ENCODE data around the gene ZNF761.
"Not testable (repeated sequence)": the region's sequence is repeated elsewhere in the genome, so short reads cannot be mapped to it uniquely, and the experiment has no call there.

ZNF761 gene

GRCh38 chr19:53461866-53462265 lies 30.1 kb downstream of the ZNF761 start:
- DNase-seq = no peak

GRCh38 chr19:53462861-53463260 lies 31.1 kb downstream of the ZNF761 start:
- no peak for DNase-seq

DNA sequence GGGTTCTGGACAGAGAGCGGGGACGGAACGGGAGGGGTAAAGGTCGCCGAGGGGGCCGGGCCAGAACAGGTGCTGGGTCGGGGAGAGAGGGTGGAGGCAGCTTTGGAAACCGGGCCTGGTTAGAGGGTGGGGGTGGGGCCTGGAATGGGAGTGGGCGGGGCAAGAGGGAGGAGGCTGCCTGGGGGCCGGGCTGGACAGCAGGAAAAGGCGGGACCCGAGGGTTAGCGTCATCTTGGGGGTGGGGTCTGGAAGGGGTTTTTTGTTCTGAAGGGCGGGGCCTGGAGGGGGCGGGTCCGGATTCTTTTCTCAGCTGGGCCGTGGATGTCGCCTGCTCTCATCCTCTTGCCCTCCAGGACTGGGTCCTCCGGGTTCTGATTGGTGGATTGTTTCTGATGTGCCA lies 31.5 kb downstream of the ZNF761 start:
- DNase-seq = peak; percentile 5

DNA sequence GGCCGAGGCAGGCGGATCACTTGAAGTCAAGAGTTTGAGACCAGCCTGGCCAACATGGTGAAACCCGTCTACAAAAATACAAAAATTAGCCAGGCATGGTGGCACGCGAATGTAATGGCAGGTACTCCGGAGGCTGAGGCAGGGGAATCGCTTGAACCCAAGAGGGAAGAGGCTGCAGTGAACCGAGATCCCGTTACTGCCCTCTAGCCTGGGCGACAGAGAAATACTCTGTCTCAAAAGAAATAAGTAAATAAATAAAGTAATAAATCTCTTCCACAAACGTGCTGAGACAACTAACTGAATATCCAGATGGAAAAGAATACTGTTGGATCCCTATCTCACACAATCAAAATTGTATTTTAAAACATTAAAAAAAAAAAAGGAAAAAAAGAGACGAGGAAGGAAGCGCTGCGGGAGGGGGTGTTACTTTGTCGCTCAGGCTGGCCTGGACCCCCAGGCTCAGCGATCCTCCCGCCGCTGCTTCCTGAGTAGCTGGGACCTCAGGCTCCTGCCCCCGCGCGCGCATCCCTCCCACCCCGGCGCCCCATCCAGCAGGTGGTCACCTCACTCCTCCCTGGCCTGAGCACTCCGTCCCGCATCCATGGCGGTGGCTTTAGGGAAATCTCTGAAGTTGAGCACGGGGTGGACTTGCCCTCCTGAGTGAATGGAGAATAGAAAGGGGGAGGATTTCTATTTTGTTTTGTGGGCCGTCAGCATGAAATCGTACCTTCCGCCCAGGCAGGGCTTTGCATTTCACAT lies 35.1 kb downstream of the ZNF761 start:
- DNase-seq = no peak

- peak; percentile 93 for DNase-seq
Measured at GRCh38 chr19:53467485-53468262, 35.9 kb downstream of the ZNF761 start, which contains the start of gene ZNF813. Gene ZNF813 (plus strand): TSS chr19:53467733. CDS start chr19:53483823, 16,090 bp downstream.

DNA sequence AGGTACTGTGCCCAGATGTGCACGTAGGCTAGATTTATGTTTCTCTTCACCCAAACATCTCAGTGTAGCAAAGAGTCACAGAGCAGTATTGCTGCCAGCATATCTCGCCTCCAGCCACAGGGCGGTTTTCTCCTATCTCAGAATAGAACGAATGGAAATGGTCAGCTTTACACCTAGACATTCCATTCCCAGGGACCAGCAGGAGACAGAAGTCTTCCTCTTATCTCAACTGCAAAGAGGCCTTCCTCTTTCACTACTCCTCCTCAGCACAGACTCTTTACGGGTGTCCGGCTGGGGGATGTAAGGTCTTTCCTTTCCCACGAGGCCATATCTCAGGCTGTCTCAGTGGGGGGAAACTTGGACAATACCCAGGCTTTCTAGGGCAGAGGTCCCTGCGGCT lies 36.8 kb downstream of the ZNF761 start:
- DNase-seq = not testable (repeated sequence)

DNA sequence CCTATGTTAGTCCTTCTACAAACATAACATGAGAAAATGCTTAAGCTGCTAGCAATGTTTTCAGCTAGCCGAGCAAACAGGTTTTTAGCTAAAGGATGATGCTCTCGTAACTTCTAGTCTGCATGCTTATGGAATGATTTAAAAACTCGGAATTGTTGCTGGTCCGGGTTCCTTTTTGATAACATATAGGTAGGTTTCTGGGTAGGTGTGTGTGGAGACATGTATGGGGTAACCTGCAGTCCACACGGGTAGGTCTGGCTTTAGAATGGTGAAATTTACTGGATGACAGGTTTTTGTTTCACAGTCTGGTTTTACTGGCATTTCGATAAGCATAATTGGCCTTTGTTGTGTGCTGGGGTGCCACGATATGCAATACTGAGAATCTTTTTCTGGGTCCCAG lies 40.1 kb downstream of the ZNF761 start:
- DNase-seq = no peak

GRCh38 chr19:53474832-53475231 lies 43.0 kb downstream of the ZNF761 start:
- DNase-seq = not testable (repeated sequence)

DNA sequence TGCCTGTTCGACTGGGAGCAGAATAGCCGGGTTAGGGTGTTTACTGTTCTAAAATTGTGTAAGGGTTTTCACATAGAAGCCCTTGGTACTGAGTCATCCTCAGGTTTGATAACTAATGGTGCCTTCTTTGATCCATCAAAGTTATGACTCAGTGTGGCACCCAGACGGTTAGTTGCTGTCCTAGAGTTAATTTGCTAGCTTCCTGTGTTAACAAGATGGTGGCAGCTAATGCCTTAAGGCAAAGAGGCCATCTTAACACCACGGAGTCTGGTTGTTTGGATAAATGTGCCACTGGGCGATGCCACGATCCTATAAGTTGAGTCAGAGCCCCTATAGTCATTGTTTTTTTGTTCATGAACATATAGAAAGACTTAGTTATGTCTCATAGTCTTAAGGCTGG lies 43.7 kb downstream of the ZNF761 start:
- not testable (repeated sequence) for DNase-seq

- DNase-seq = not testable (repeated sequence)
Measured at GRCh38 chr19:53483751-53484150, 52.0 kb downstream of the ZNF761 start.

DNA sequence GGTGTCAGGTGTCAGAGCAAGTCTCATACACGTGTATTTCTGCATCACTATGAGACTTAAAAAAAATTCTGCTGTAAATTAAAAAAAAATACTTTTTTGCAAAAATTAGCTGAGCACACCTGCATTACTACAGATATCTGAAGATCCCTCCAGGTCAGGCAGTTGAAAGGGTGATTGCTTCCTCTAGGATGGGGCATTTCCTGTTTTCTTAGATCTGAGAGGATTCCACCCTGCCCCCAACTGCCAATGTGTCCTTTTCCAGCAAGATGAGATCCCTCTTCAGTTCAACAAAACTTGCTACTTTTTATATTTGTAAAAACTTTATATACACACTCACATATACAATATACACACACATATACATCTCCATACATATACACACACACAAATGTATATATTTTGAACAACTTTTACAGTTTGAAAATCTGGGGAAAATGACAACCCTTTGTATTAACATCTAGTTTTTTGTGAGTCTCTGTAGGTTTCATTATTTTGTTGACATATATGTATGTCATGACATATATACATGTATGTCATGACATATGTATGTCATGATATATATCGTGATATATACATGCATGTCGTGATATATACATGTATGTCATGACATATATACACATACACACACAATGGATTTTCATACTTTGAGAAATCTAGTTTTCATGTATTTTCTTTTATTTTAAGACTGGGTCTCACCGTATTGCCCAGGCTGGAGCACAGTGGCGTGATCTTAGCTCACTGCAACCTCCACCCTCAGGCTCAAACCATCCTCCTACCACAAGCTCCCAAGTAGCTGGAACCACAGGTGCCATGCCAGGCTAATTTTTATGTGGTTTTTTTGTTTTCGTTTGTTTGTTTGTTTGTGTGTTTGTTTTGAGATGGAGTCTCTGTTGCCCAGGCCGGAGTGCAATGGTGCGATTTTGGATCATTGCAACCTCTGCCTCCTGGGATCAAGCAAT lies 53.5 kb downstream of the ZNF761 start:
- no peak for DNase-seq

DNA sequence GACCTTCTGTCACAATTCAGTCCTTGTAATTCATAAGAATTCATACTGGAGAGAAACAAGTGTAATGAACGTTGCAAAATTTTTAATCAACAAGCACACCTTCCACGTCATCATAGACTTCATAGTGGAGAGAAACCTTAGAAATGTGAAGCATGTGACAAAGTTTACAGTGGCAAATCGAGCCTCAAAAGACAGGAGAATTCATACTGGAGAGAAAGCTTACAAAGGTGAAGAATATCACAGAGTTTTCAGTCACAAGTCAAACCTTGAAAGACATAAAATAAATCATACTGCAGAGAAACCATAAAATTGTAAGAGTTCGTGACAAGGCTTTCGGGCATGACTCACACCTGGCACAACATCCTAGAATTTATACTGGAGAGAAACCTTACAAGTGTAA lies 60.4 kb downstream of the ZNF761 start:
- DNase-seq = no peak

DNA sequence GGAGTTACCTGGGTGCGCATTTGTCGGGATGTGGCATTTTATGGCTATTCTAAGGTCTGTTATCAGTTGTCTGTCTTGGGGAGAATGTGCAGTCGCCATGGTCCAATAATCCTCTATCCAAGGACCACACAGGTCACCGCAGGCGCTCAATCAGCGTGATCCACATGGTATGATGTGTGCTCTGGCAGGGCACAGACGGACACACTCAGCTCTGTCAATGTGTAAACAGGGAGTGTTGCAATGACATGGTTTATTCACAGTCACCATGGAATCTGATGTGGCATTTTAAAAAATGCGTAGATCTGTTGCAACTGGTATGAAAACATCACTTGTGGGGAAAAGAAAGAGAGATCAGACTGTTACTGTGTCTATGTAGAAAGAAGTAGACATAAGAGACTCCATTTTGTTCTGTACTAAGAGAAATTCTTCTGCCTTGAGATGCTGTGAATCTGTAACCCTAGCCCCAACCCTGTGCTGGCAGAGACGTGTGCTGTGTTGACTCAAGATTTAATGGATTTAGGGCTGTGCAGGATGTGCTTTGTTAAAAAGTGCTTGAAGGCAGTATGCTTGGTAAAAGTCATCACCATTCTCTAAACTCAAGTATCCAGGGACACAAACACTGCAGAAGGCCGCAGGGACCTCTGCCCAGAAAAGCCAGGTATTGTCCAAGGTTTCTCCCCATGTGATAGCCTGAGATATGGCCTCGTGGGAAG lies 65.7 kb downstream of the ZNF761 start:
- not testable (repeated sequence) for DNase-seq

- DNase-seq = not testable (repeated sequence)
Measured at GRCh38 chr19:53498024-53498395, 66.2 kb downstream of the ZNF761 start.

- not testable (repeated sequence) for DNase-seq
Measured at GRCh38 chr19:53503151-53503550, 71.4 kb downstream of the ZNF761 start.

GRCh38 chr19:53503671-53504364 lies 72.0 kb downstream of the ZNF761 start:
- not testable (repeated sequence) for DNase-seq

GRCh38 chr19:53504365-53504703 lies 72.5 kb downstream of the ZNF761 start:
- not testable (repeated sequence) for DNase-seq

DNA sequence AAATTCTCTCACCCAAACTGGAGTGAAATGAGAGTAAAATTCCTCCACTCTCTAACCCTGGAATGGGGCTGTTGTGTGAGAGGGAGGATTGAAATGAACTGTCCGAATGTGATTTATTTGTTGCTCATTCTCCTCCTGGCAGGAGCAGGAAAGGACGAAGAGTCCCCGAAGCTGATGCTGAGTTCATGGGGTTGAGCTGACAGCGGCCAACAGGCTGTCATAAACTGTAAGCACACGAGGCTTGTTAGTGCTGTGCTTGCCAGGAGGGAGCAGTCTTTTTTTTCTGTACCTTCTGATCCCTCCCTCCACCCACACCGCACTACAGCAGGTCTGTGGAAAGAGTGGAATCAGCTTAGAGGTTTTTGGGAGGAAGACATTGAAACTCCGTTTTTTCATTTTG lies 73.1 kb downstream of the ZNF761 start:
- no peak for DNase-seq

GRCh38 chr19:53506728-53507127 lies 74.9 kb downstream of the ZNF761 start:
- DNase-seq = no peak

Measured in RPMI8226 (cell line).